H9 (cell line): ENCODE results near the gene DOK1. TPM values are rescaled to one million over a fixed set of nuclear protein-coding genes. Genes with fewer than 3 reads are reported as not detected.

Source experiments
- DNase-seq: peaks from one replicate; pipeline ENCODE4 v3.0.0-alpha.2; 2017
- H2AFZ ChIP-seq: one replicate; pipeline ENCODE4 v1.6.1; 2013; ENCODE audit warnings: mild to moderate bottlenecking, low read length, control low read depth, moderate library complexity
- H2AK5ac ChIP-seq: 2 replicates; pipeline ENCODE4 v1.6.1; 2013; ENCODE audit warnings: low read length, control low read depth, mixed read lengths; ENCODE audit not compliant: insufficient read length
- H2BK120ac ChIP-seq: one replicate; pipeline ENCODE4 v1.6.1; 2013; ENCODE audit warnings: low read depth, mild to moderate bottlenecking, low read length, control low read depth, inconsistent platforms; ENCODE audit not compliant: poor library complexity, severe bottlenecking
- H2BK12ac ChIP-seq: 2 replicates; pipeline ENCODE4 v1.6.1; 2013; ENCODE audit warnings: low read length, control low read depth, mixed read lengths, low read depth; ENCODE audit not compliant: insufficient read length
- H2BK15ac ChIP-seq: 2 replicates; pipeline ENCODE4 v1.6.1; 2013; ENCODE audit warnings: low read depth, low read length, control low read depth
- H2BK20ac ChIP-seq: one replicate; pipeline ENCODE4 v1.6.1; 2013; ENCODE audit warnings: low read depth, mild to moderate bottlenecking, low read length, control low read depth, inconsistent platforms; ENCODE audit not compliant: poor library complexity, severe bottlenecking
- H2BK5ac ChIP-seq: 2 replicates; pipeline ENCODE4 v1.6.1; 2013; ENCODE audit warnings: low read length, control low read depth, mixed read lengths; ENCODE audit not compliant: insufficient read length
- H3K14ac ChIP-seq: 2 replicates; pipeline ENCODE4 v1.6.1; 2013; ENCODE audit warnings: low read length, control low read depth; ENCODE audit not compliant: insufficient read depth
- H3K18ac ChIP-seq: 2 replicates; pipeline ENCODE4 v1.6.1; 2013; ENCODE audit warnings: low read depth, mild to moderate bottlenecking, mixed read lengths, low read length, control low read depth; ENCODE audit not compliant: insufficient read length
- H3K23ac ChIP-seq: 2 replicates; pipeline ENCODE4 v1.6.1; 2013; ENCODE audit warnings: low read length, control low read depth, mixed read lengths, low read depth; ENCODE audit not compliant: insufficient read length
- H3K23me2 ChIP-seq: 2 replicates; pipeline ENCODE4 v1.6.1; 2013; ENCODE audit warnings: low read depth, mild to moderate bottlenecking, mixed read lengths, low read length, control low read depth; ENCODE audit not compliant: insufficient read length, poor library complexity, severe bottlenecking
- H3K27ac ChIP-seq: 2 replicates; pipeline ENCODE4 v1.5.1; 2013; ENCODE audit warnings: low read length, control low read depth, mixed read lengths, low read depth; ENCODE audit not compliant: insufficient read length
- H3K27me3 ChIP-seq: 2 replicates; pipeline ENCODE4 v1.6.1; 2013; ENCODE audit warnings: low read length, control low read depth, inconsistent platforms; ENCODE audit not compliant: insufficient read depth
- H3K4ac ChIP-seq: 2 replicates; pipeline ENCODE4 v1.6.1; 2013; ENCODE audit warnings: low read depth, mild to moderate bottlenecking, control low read depth, inconsistent platforms, low read length, moderate library complexity
- H3K4me1 ChIP-seq: 2 replicates; pipeline ENCODE4 v1.6.1; 2013; ENCODE audit warnings: low read length, control low read depth, inconsistent platforms; ENCODE audit not compliant: insufficient read depth
- H3K4me2 ChIP-seq: 2 replicates; pipeline ENCODE4 v1.6.1; 2013; ENCODE audit warnings: low read length, control low read depth, mixed read lengths; ENCODE audit not compliant: insufficient read length, insufficient read depth
- H3K56ac ChIP-seq: 2 replicates; pipeline ENCODE4 v1.6.1; 2013; ENCODE audit warnings: low read depth, mild to moderate bottlenecking, mixed read lengths, low read length, control low read depth; ENCODE audit not compliant: insufficient read length
- H3K79me1 ChIP-seq: 2 replicates; pipeline ENCODE4 v1.6.1; 2013; ENCODE audit warnings: low read depth, mild to moderate bottlenecking, moderate library complexity, low read length, control low read depth, inconsistent platforms; ENCODE audit not compliant: insufficient read depth, poor library complexity, severe bottlenecking
- H3K79me2 ChIP-seq: 2 replicates; pipeline ENCODE4 v1.6.1; 2013; ENCODE audit warnings: low read length, control low read depth, inconsistent platforms; ENCODE audit not compliant: insufficient read depth
- H3K9ac ChIP-seq: 2 replicates; pipeline ENCODE4 v1.6.1; 2013; ENCODE audit warnings: low read length, control low read depth, mixed read lengths; ENCODE audit not compliant: insufficient read length; ENCODE audit errors: extremely low read depth
- H3K9me3 ChIP-seq: one replicate; pipeline ENCODE4 v1.6.1; 2013; ENCODE audit warnings: low read depth, low read length, inconsistent platforms; ENCODE audit not compliant: control insufficient read depth
- H3T11ph ChIP-seq: one replicate; pipeline ENCODE4 v1.6.1; 2013; ENCODE audit warnings: mild to moderate bottlenecking, low read length, control low read depth, inconsistent platforms
- H4K20me1 ChIP-seq: one replicate; pipeline ENCODE4 v1.6.1; 2013; ENCODE audit not compliant: control insufficient read depth, insufficient read length, insufficient read depth
- H4K5ac ChIP-seq: 2 replicates; pipeline ENCODE4 v1.6.1; 2013; ENCODE audit warnings: low read depth, mild to moderate bottlenecking, mixed read lengths, low read length, control low read depth; ENCODE audit not compliant: insufficient read length
- H4K8ac ChIP-seq: replicated peaks from 2 replicates; pipeline ENCODE4 v1.6.1; 2013; ENCODE audit warnings: low read length, control low read depth, mixed read lengths, low read depth; ENCODE audit not compliant: insufficient read length
- H4K91ac ChIP-seq: 2 replicates; pipeline ENCODE4 v1.6.1; 2013; ENCODE audit warnings: low read depth, mild to moderate bottlenecking, moderate library complexity, mixed read lengths, low read length, control low read depth; ENCODE audit not compliant: insufficient read length
- H3K27ac Mint-ChIP-seq, 3 experiments: 2 replicates in 2 of 3; 3 replicates in 1 of 3; pipeline ENCODE4 v1.8.0; 2020 to 2021; ENCODE audit warnings: mixed read lengths in 3 of 3, mild to moderate bottlenecking in 1 of 3, moderate library complexity in 1 of 3
- H3K27me3 Mint-ChIP-seq: 2 replicates; pipeline ENCODE4 v1.8.0; 2021; ENCODE audit warnings: low read depth, mild to moderate bottlenecking, moderate library complexity, mixed read lengths
- H3K36me3 Mint-ChIP-seq, 3 experiments: 2 replicates in 2 of 3; 3 replicates in 1 of 3; pipeline ENCODE4 v1.8.0; 2020 to 2021; ENCODE audit warnings: low read depth in 3 of 3, mixed read lengths in 3 of 3; ENCODE audit not compliant: insufficient read depth in 1 of 3
- H3K4me1 Mint-ChIP-seq, 2 experiments: 2 replicates each; pipeline ENCODE4 v1.8.0; 2020; ENCODE audit warnings: mixed read lengths in 2 of 2
- H3K4me3 Mint-ChIP-seq, 2 experiments: 2 replicates in 1 of 2; 3 replicates in 1 of 2; pipeline ENCODE4 v1.8.0; 2020 to 2021; ENCODE audit warnings: mild to moderate bottlenecking in 2 of 2, mixed read lengths in 2 of 2, moderate library complexity in 1 of 2
- H3K9me3 Mint-ChIP-seq, 2 experiments: 2 replicates in 1 of 2; 3 replicates in 1 of 2; pipeline ENCODE4 v1.8.0; 2020; ENCODE audit warnings: mild to moderate bottlenecking in 2 of 2, mixed read lengths in 2 of 2, moderate library complexity in 1 of 2
- WGBS: extraction: QIAGEN DNeasy Blood & Tissue Kit; methylation state at CpG from one replicate; pipeline ENCODE4 v1.1.7; 2013; ENCODE audit warnings: missing lambda C conversion rate, low lambda C conversion rate, mixed read lengths; ENCODE audit not compliant: insufficient read length; ENCODE audit errors: extremely low coverage; 5-methylcytosine and 5-hydroxymethylcytosine counted together
- total RNA-seq: library from RNA; stranded (reverse); gene quantifications from 2 replicates; pipeline ENCODE4 v1.2.1, GENCODE V29; 2021
- TF ChIP-seq, protein P1 (sequence below): fragments of 200-600 bp; sonication (generic); conservative IDR thresholded peaks from 3 replicates; pipeline ENCODE4 v1.8.0; 2021; ENCODE audit warnings: antibody characterized with exemption, mild to moderate bottlenecking

DOK1 gene
- total RNA-seq, 1 experiment from 2014 or later, result 16.0 TPM

DNA sequence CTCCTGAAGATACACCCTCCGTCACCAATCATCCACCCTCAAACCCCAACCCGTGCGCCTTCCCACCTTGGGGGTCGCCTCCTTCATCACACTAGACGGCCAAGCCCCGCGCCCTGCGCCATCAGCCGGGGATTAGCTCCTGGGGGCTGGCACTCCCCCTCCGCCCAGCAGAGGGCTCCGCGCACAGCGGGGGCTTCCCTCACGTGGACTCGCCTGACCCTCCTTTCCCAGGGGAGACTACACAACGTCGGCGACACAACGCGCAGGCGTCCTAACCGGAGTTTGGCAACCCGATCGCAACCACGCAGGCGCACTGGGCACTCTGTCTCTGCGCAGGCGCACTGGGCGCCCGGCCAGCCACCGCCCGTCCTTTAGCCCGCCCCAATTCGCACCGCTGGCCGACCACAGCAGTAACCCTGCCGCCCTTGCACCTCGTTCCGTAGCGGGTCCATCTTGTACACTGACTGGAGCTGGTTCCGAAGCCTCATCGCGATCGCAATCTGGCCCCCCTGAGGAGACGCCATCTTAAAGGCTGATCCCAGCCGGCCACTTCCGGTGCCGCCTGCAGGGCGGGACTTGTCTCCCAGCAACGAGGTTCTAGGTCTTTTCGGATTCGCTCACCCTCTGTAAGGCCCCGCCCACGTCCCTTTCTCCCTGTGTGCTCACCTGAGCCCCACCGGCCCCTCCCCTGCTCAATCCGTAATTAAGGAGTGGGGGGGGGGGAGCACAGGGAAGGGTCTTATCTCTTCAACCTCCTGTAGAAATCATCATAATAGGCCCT lies 47.2 kb upstream of the DOK1 start, which contains the start of gene PCGF1:
Gene PCGF1, minus strand, starts transcription at position 551 of the 781 bp plus-strand sequence. Its CDS starts 27 bp downstream, at position 524.
- Mint-ChIP-seq H3K4me1 (peaks cover 34 to 35% of the 10 kb centered on the region in 2 experiments), H3K9me3 (peaks cover 6 to 10% of the 10 kb centered on the region in 2 experiments), H3K36me3 (peaks cover 22 to 29% (median 24%) of the 10 kb centered on the region in 3 experiments), H3K27ac (peak within 1 kb of the TSS; percentile 99 to 100 (median 100)), H3K4me3 (peak within 1 kb of the TSS; percentile 98 to 100), H3K27me3 (peaks cover 79% of the 10 kb centered on the region)
- peak within 1 kb of the TSS; percentile 59 for H3K4me2 ChIP-seq
- peaks cover 18% of the 10 kb centered on the region for H3K23me2 ChIP-seq
- no peaks in the 10 kb centered on the region for H3K79me2 ChIP-seq
- H3K4me1 ChIP-seq, result peaks cover 4% of the 10 kb centered on the region; the same call in 1 of the 2 replicates
- DNase-seq, result peak; percentile 98
- no peaks in the 10 kb centered on the region for H3K79me1 ChIP-seq
- H3K56ac ChIP-seq, result no peak within 1 kb of the TSS
- no peak within 1 kb of the TSS for H4K5ac ChIP-seq
- H3K27me3 ChIP-seq, result peaks cover 53% of the 10 kb centered on the region
- H3K14ac ChIP-seq, result peak within 1 kb of the TSS; percentile 98
- peak within 1 kb of the TSS; percentile 90 for H3K9ac ChIP-seq
- no peaks in the 10 kb centered on the region for H3K9me3 ChIP-seq
- H3T11ph ChIP-seq, result no peak within 1 kb of the TSS
- no peak within 1 kb of the TSS for H4K91ac ChIP-seq
- no peak within 1 kb of the TSS for H2AFZ ChIP-seq
- TF ChIP-seq, protein P1, sequence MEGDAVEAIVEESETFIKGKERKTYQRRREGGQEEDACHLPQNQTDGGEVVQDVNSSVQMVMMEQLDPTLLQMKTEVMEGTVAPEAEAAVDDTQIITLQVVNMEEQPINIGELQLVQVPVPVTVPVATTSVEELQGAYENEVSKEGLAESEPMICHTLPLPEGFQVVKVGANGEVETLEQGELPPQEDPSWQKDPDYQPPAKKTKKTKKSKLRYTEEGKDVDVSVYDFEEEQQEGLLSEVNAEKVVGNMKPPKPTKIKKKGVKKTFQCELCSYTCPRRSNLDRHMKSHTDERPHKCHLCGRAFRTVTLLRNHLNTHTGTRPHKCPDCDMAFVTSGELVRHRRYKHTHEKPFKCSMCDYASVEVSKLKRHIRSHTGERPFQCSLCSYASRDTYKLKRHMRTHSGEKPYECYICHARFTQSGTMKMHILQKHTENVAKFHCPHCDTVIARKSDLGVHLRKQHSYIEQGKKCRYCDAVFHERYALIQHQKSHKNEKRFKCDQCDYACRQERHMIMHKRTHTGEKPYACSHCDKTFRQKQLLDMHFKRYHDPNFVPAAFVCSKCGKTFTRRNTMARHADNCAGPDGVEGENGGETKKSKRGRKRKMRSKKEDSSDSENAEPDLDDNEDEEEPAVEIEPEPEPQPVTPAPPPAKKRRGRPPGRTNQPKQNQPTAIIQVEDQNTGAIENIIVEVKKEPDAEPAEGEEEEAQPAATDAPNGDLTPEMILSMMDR, result peak; percentile 60
- no peak within 1 kb of the TSS for H2BK20ac ChIP-seq
- peak within 1 kb of the TSS; percentile 99 for H3K18ac ChIP-seq
- WGBS, result no CpG with 5 or more reads among the region's 56 CpGs
- no peak within 1 kb of the TSS for H3K23ac ChIP-seq
- no peak within 1 kb of the TSS for H2BK15ac ChIP-seq
- H3K4ac ChIP-seq, result no peak within 1 kb of the TSS
- H4K8ac ChIP-seq, result no peak within 1 kb of the TSS
- H2BK12ac ChIP-seq, result no peak within 1 kb of the TSS
- H3K27ac ChIP-seq, result peak within 1 kb of the TSS; percentile 48
- no peaks in the 10 kb centered on the region for H4K20me1 ChIP-seq
- H2AK5ac ChIP-seq, result no peak within 1 kb of the TSS
- no peak within 1 kb of the TSS for H2BK120ac ChIP-seq
- H2BK5ac ChIP-seq, result peak within 1 kb of the TSS; percentile 67
